Hippocampal formation (tissue), 2 donors: ENCODE measurements around the gene SARNP.

ENCODE experiments used
- DNase-seq, 2 donors: peaks; one replicate each; lab custom pipeline; 2025; lab: John Stamatoyannopoulos, UW

SARNP gene

DNA sequence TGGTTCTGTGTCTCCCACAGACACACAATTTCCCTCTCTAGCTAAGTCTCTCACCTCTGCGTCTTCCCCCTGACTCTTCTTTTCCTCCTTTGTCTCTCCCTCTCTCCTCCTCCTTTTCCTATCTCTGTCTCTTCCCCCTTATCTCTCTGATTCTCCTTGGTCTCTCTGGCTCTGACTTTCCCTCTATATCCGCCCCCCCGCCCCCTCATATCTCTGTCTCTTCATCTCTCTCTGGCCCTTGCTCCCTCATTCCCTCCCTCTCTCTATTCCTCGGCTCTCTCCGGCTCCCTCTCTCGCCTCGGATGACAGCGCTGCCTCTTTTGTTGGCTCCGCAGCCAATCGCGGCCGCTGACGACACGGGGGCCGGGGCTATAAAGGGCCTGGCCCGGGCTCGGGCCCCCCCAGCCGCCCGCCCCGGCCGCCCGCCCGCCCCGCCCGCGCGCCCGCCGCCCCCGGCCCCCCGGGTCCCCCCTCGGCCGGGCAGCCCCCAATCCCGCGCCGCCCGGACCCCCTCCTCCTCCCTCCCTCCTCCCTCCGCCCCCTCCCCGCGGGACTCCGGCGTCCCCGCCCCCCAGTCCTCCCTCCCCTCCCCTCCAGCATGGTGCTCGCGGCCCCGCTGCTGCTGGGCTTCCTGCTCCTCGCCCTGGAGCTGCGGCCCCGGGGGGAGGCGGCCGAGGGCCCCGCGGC, 74.7 kb downstream of the SARNP start, which contains the start of gene GDF11:
Gene GDF11, plus strand, starts transcription at position 404 of the 687 bp plus-strand sequence. Its CDS starts 195 bp downstream, at position 599.
- DNase-seq = peak; percentile 77 to 81

DNA sequence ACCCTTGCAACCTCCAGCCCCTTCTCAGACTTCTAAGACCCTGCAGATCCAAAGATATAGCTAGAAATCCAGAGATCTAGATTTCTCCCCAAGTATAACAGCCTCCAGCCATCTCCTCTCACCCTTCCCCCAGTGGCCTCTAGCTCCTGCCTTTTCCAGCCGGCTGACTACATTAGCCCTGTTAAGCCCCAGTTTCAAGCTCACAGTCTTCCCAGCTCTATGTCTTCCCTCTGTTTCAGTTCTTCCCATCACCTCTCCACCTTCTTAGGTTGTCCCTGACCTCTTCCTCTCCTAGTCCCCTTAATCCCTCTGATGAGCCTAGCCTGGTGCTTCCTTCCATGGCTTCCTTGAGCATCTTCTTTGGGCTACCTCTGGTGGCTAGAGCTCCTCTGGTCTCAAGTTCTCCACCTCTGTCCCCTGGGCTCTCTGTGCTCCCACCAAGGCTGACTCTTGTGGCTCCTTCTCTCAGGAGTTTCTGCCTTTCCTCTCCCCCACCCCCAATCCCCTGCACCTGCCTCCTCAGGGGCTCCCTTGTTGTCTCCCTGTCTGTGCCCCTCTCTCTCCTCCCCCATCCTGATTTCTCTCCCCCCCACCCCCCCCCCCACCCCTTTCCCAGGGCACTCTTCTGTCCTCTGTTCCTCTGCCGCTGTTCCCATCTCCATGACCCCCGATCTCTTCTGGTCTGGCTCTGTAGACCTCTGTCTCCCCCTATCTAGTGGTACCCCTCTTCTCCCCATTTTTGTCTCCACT, 75.4 kb downstream of the SARNP start:
- DNase-seq = no peak

DNA sequence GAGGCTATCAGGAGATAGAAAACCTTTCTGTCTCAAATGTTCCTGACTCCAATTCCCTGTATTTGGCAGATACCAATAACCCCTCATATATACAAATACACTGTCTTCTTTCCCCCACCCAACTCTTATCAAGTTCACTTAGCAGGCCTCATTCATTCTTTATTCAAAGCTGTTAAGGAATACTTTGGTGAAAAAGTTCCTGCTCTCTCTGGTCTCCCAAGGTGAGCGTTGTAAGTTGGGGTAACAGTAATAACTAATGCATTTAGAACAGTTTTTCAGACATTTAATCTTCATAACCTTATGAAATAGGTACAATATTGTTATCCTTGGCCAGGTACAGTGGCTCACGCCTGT, 78.5 kb downstream of the SARNP start:
- DNase-seq = no peak

DNA sequence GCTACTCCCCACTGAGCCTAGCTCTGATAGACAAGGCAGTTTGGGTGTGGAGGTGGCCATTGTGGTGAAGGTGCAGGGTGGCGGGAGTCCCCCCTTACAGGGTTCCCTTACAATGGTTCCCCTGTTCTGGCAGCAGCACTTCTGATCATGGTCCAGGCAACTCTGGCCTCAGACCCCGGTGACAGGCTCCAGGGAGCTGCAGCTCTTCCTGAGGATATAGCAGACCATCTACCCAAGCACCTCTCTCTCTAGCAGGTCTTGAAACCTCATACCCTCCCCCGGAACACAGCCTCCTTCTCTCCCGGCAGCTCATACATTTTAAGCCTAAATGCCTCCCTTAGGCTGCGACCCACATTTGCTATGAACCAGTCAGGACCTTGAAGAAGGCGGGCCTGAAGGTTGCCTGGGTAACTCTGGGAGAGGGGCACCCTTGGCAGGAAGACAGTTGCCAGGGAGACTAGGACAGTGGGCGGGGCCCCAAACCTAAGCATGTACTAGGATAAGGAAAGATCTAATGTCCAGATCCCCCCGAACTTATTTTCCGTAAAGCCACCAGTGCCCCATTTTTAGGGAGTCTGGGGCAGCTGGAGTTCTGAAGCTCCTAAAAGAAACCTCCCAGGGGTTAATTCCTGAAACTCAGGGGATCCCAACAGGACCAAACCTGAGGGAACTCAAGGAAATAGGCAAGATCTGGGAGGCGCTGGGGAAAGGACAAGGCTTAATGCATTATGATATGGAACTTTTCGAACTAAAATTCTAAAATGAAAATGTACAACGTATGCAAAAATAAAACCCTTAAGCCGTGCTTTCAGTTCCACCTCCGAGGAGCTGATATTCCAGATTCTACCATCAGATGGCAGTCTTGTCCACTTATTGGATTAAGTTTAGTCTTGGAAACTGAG, 79.2 kb downstream of the SARNP start:
- peak; percentile 73 to 88 for DNase-seq

DNA sequence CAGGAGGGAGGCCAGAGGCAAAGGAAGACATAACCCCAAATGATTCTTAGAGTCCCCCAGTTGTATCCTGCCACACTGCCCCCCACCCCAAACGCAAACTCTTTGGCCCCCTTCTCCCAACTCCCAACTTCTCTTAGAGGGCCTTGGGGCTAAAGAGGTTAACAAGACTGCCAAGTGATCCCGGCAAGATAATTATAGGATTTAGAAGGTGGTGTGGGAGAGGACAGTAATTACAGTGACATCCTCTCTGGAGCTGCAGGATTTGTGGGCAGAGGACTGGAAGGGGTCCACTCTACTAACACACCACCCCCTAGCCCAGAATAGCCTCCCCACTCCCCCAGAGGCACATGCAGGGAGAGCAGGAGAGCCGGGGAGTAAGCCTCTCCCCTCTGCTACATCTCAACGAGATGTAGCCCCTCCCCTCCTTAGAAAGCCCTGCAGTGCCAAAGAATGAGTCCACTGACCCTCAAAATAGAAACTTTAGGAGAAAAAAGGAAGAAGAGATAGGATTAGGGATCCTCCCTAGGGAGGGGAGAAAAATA, 79.9 kb downstream of the SARNP start:
- no peak for DNase-seq

DNA sequence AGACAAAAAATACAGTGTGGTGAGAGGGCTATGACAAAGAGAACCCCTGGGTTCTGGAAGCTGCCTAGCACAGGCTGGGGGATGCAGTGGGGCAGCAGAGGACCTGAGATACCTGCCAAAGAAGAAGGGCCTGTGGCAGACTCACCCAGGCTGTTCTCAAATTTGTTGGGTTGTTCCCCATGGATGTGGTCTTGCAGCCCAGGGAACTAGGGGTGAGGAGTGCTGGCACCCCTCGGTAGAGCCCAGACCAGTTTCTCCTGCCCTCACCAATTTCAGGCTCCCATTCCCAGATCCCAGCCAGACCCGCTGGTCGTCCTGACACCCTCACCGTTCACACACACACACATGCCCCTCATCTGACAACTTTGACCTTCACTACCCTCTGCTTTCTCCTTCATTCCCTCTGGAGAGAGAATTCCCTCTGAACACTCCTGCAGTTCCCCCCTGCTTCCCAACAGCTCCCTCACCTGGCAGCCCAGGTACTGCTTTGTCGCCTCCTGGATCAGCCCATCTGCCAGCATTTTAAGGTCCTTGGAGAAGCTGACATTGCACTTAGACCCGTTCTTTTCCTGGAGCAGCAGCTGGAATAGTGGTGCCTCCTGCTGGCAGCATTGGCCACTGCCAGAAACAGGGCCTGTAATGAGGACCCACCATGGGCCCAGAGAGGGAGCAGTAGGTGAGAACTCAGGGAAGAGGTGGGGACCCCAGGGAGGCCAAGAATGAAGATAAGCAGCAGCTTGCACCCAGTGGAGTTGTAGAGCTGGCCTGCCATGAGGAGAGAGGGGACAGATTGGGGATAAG, 80.5 kb downstream of the SARNP start:
- DNase-seq = peak; percentile 55 to 73

DNA sequence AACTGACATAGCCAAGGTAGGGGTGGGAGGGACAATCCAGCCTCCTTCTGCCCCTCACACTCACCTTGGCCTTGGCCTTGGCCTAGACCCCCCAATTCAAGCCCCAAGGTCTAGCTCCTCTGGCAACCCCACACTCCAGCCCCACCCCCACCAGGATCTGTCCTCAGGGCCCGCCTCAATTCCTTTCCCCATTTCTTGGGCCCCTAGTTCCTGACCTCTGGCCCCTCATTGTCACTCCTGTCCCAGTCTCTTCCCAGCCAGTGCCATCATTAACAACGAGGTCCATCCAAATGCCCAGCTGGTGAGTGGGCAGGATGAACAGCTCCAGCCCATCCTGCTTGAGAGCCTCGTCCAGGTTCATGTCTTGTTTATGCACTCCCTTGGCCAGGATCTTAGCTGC, 81.4 kb downstream of the SARNP start:
- no peak for DNase-seq

DNA sequence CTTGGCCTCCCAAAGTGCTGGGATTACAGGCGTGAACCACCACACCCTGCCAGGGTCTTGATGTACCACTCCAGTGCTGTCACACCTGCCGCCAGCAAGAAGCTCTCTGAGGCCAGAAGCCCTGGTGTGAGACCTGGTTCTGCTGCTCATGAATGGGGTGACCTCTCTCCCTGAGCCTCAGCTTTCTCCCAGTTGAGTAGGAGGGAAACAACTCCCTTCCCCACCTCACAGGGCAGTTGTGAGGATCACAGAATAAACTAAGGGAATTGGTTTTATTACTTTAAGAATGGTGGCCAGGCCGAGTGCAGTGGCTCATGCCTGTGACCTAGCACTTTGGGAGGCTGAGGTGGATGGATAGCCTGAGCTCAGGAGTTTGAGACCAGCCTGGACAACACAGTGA, 82.9 kb downstream of the SARNP start:
- no peak for DNase-seq

DNA sequence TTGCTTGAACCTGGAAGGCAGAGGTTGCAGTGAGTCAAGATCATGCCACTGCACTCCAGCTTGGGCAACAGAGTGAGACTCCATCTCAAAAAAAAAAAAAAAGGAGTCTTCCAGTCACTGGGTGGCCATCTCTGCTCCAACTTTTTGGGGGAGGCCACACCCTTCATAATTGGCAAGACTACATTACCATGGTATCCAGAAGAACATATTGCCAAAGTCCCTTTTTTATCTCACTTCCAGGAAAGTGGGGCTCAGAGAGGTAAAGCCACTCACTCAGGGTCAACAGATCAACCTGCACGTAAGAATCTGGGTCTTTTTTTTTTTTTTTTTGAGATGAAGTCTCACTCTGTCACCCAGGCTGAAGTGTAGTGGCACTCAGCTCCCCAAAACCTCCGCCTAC, 83.7 kb downstream of the SARNP start:
- DNase-seq = no peak

DNA sequence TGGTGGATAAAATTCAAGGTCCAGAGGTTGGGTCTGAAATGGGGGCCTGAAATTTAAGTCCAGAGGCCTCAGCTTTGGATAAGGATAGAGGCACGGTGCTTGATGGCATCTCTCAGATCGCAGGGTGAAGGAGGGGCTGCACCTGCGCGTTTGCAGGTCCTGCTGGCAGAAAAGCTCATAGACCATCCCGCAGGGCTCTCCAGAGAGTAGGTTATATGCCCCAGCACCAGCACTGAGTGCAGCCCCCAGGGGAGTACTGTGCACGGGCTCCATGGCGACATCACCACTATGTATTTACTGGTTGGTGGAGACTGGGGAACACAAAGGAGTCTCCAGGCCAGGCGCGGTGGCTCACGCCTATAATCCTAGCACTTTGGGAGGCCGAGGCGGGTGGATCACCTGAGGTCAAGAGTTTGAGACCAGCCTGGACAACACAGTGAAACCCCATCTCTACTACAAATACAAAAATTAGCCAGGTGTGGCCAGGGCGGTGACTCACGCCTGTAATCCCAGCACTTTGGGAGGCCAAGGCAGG, 84.4 kb downstream of the SARNP start:
- DNase-seq = no peak

DNA sequence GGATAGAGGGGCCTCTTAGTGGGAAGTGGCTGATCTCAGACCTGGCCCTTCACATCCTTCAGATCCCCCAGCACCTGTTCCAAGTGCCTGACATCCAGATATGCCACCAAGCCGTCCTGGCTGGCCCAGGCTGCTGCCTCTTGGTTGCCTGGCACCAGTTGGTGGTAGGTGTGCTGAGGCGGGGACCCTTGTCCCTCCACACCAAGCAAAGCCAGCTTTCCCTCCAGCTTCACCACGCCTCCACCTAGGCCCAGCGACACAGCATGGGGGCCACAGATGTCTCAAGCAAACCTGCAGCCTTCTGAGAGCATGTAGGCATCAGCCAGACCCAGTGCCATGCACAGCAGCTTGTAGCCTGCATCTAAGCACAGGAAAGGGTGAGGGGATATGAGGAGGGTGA, 85.2 kb downstream of the SARNP start:
- DNase-seq = no peak

DNA sequence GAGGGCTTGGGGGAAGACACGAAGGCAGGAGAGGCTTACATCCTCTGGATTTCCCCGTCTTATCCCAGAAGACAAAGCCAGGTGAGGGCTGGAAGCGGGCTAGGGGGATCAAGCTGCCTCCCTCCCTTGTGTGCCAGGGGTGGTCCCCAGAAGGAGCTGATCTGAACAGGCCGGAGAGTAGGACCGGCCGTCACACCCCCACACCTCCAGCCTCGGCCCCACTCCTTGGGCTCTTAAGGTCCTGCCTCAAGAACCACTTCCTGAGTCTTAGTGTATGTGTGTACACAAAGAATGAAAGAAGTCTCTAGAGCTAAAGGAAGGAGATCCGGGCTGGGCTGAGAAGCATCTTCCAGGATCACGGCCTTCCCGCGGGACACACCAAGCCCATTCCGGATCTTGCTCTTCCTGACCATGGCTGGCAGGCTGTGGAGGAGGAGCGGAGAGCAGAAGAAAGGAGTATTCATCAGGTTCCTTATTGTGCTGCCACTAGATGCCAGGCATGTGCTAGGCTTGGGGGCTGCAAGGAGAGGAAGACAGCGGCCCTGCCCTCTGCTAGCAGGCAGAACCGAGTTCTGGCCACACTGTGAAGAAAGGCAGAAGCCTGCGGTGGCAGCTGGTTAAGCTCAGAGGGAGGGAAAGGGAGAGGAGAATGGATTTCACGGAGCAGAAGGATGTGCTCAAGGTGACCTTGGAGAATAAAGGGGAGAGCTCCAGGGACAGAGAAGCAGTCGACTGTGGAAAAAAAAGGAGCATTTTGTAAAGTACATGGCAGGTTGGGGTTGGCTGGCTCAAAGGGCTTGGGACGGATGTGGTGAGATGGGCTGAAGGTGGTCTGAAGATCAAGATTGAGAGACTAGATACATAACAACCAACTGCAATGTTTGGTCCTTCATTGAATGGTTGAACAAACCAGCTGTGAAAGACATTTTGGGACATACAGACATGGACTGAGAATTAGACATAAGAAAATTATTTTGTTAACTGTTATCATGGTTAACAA, 87.4 kb downstream of the SARNP start:
- peak; percentile 65 to 73 for DNase-seq

DNA sequence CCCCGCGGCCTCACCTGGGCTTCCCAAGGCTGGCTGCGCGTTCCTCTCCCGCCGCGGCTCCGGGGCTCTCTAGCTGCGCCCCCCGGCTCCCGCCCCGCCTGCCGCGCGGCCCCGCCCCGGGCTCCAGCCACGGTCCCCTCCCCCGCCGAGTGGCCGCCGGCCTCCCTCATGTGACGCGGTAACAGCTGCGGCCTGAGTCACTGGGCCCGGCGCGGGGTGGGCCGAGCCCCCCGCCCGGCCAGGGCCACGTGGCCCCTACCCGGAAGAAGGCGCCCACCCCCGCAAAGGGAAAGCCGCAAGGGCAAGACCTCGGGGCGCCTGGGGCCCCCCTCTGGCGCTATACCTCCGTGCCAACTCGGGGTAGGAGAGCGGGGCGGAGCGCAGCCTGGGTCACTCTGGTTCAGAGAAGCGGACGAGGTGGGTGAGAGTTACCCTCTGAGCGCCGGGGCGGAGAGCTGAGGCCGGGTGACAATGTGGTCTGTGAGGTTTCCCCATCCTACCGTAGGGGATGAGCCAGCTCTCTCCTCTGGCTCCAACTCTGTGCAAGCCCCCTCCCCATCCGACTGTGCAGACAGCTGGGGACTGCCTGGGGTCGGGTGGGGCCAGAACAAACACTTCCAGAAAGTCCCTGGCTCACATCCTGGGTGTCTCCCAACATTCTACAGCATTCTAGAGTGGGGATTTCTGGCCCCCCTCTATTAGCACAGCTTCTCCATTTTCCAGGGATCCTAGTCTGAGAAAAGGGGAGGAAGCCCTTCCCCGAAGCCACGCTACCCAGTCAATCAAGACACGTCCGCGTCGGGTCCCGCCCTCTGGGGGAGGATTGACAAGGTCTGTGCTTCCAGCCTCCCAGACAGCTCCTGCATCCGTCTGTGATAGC, 88.3 kb downstream of the SARNP start, which contains the start of gene CD63:
Gene CD63, minus strand, starts transcription at position 71 of the 880 bp plus-strand sequence. CDS start 668 bp downstream, outside the sequence.
- peak; percentile 86 to 89 for DNase-seq

DNA sequence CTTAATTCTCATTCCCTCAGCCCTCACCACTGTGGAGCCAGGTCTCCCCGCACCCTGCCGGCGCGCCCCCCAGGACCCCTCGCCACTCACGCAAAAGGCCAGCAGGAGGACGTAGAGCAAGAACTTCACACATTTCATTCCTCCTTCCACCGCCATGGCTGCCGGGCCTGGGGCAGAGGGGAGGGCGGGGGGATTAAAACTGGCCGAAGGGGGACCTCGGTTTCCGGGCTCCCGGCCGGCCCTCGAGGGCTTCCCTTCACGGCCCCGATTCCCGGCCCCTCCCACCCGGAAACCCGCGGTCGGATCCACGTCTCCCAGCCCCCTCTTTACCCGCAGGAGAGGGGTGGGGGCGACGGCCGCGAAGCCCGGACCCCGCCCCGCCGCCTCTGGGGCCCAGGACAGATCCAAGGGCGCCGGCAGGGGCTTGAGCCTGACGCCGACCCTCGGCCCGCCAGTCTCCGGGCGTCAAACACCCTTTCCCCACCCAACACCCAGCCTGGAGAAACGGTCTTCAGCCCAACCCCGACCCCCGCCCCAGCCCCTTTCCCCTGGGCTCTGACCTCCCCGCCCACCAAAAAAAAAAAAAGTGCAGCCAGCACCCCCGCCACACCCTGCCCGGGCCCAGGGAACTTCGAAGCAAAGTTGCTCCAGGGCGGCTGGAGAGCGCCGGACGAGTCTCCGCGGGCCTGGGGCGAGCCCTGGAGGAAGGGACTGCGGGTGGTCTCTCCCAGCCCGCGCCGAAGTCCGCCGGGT, 89.2 kb downstream of the SARNP start:
- DNase-seq = peak; percentile 57 to 59

DNA sequence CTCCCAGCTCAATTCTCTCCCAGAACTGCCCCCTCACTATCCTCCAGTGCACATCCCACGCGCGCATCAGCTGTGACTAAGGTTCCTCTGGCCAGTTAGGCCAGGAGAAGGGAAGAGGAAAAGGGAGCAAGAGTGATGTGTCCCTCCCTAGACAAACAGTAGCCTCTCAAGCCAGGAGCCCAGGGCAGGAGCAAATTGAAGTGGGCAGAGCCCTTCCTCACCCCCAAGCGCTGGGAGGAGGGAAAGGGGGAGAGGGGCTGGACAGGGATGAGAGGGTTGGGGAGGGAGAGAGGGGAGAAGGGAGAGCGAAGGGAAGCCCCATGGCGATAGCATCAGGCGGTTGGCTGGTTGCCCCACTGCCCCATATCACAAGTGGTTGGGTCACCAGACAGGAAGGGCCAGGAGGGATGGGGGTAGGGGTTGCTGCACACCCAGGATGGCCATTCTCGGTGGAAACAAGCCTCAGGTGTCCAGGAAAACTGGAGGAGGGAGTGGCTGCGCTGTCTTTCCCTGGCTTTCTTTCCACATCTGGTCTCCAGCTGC, 89.8 kb downstream of the SARNP start:
- DNase-seq = no peak

DNA sequence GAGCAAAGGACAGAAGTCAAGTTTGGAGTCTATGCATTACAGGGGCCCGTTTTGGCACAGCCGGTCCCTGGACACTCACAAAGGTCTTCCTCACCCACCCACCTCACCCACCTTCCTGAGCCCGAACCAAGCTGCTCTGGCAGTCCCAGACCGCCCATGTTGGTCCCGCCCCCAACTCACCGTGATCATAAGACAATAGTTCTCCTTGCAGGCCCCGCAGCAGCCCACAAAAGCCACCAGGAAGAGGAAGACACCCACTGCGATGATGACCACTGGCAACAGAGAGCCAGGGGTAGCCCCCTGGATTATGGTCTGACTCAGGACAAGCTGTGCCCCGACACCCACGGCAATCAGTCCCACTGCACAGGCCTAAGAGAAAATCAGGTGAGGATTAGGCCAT, 90.6 kb downstream of the SARNP start:
- DNase-seq = no peak

DNA sequence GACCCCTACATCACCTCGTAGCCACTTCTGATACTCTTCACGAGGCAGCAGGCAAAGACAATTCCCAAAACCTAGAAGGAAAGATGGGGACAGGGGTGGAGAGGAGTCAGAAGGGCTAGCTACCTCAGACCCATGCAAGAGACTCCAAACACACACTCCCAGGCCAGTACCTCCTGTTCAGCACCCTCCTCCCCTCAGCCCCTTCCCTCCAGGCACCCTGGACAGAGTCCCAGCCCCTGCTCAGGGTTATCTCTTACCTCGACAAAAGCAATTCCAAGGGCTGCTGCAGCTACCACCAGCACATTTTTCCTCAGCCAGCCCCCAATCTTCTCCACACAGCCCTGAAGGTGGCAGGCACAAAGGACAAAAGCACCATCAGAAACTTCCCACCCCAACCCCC, 92.0 kb downstream of the SARNP start:
- no peak for DNase-seq

DNA sequence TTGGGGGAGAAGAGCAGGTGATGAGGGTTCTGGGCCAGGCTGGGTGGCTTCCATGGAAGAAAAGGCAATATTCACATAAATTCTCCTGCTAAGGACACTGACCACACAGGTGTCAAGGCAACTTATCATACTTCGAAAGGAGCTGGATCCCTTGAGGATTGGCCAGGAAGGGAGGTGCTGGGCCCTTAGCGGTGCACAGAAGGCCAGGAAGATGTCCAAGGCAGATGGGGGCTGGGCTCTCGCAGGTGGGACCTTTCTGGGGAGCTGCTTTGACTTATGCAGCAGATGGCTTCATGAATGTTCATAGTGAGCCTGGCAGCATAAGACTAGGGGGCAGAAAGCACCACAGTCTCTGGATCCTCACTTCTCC, 92.6 kb downstream of the SARNP start:
- no peak for DNase-seq
